ENCODE results near the gene RABGAP1L.

Gene RABGAP1L

DNA sequence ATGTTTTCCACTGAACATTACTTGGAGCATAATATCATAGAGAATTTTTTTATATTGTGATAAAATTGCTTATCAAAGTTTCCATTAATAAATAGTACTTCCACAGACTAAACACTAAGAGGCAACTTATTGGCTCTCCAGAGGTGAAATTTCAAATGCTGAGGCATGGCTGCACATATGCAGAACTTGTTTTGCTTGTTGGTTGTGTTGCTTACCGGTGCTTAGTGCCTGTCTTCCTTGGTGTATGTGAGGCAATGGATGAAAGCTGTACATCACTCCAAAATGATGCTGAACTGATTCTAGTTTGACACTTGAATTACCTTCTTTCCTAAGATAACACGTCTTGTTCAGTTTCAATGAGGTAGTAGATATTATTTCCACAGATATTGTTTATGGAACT is 258.6 kb downstream of the RABGAP1L start:
- H2AFZ ChIP-seq (ENCODE audit: low read depth) = no peak overlapping the region
- no peaks in the 10 kb centered on the region for H3K27me3 ChIP-seq (ENCODE audit: insufficient read depth, low read depth)
- no peaks in the 10 kb centered on the region; the same call in 1 of the 2 replicates for H3K79me2 ChIP-seq (ENCODE audit: insufficient read depth, low read depth)
- H4K20me1 ChIP-seq (ENCODE audit: insufficient read depth) = no peaks in the 10 kb centered on the region
- no peaks in the 10 kb centered on the region for H3K4me1 ChIP-seq (ENCODE audit: low read depth, poor library complexity, severe bottlenecking)
- no peak overlapping the region for H3K27ac ChIP-seq
- no peaks in the 10 kb centered on the region for H3K36me3 ChIP-seq (ENCODE audit: insufficient read depth)
- H3K4me3 ChIP-seq (IDR thresholded peaks at IDR 0.05; ENCODE audit: insufficient read depth, low read depth, low read length) = no peak overlapping the region
- TF ChIP-seq, protein P1, sequence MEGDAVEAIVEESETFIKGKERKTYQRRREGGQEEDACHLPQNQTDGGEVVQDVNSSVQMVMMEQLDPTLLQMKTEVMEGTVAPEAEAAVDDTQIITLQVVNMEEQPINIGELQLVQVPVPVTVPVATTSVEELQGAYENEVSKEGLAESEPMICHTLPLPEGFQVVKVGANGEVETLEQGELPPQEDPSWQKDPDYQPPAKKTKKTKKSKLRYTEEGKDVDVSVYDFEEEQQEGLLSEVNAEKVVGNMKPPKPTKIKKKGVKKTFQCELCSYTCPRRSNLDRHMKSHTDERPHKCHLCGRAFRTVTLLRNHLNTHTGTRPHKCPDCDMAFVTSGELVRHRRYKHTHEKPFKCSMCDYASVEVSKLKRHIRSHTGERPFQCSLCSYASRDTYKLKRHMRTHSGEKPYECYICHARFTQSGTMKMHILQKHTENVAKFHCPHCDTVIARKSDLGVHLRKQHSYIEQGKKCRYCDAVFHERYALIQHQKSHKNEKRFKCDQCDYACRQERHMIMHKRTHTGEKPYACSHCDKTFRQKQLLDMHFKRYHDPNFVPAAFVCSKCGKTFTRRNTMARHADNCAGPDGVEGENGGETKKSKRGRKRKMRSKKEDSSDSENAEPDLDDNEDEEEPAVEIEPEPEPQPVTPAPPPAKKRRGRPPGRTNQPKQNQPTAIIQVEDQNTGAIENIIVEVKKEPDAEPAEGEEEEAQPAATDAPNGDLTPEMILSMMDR (conservative IDR thresholded peaks at IDR 0.05; ENCODE audit: low read depth, low read length) = no peak
- H3K4me2 ChIP-seq = no peak overlapping the region
- no peak overlapping the region for H3K9ac ChIP-seq

DNA sequence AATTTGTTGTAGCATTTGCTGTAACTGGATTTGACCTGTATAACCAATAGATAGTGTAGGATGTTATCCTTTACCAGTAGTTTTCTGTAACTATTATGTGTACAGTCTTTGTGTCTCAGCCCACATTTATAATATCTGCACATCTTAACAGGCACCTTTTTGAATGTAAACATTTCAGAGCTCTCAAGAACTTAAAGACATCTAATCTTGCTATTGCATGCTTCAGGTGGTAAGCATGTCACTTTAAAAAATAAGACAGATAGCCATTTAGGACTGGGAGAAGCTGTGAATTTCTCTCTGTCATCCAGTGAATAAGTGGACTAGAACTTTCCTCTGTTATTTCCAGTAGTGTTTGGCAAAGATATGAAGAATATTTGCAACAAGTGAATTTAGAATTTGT is 265.8 kb downstream of the RABGAP1L start:
- H4K20me1 ChIP-seq (ENCODE audit: insufficient read depth) = no peaks in the 10 kb centered on the region
- no peaks in the 10 kb centered on the region for H3K4me1 ChIP-seq (ENCODE audit: low read depth, poor library complexity, severe bottlenecking)
- no peaks in the 10 kb centered on the region for H3K79me2 ChIP-seq (ENCODE audit: insufficient read depth, low read depth)
- no peaks in the 10 kb centered on the region for H3K27me3 ChIP-seq (ENCODE audit: insufficient read depth, low read depth)
- TF ChIP-seq, protein P1 (conservative IDR thresholded peaks at IDR 0.05; ENCODE audit: low read depth, low read length) = no peak
- no peak overlapping the region for H3K27ac ChIP-seq
- H2AFZ ChIP-seq (ENCODE audit: low read depth) = no peak overlapping the region
- H3K4me3 ChIP-seq (IDR thresholded peaks at IDR 0.05; ENCODE audit: insufficient read depth, low read depth, low read length) = no peak overlapping the region
- no peaks in the 10 kb centered on the region for H3K36me3 ChIP-seq (ENCODE audit: insufficient read depth)
- H3K4me2 ChIP-seq = no peak overlapping the region
- H3K9ac ChIP-seq = no peak overlapping the region

DNA sequence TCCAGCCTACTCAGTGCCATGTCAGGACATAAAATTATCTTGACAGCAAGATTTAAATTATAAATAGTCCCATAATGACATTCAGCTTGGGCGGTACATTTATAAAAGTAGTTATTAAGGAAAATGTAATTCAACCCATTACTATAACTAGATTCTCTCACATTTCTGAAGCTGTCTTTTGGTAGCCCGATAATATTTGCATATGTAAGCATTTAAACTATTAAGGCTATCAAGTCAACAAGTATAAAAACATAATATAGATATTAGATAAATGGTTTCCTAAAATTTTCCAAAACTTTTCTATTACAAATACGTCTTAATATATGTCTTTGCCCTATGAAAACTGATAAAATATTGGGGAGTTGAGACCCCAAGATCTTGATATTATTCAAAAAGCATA is 266.8 kb downstream of the RABGAP1L start:
- TF ChIP-seq, protein P1 (conservative IDR thresholded peaks at IDR 0.05; ENCODE audit: low read depth, low read length) = no peak
- H4K20me1 ChIP-seq (ENCODE audit: insufficient read depth) = no peaks in the 10 kb centered on the region
- no peak overlapping the region for H2AFZ ChIP-seq (ENCODE audit: low read depth)
- H3K27ac ChIP-seq = no peak overlapping the region
- H3K4me3 ChIP-seq (IDR thresholded peaks at IDR 0.05; ENCODE audit: insufficient read depth, low read depth, low read length) = no peak overlapping the region
- H3K4me2 ChIP-seq = no peak overlapping the region
- no peak overlapping the region for H3K9ac ChIP-seq
- H3K4me1 ChIP-seq (ENCODE audit: low read depth, poor library complexity, severe bottlenecking) = no peaks in the 10 kb centered on the region
- H3K36me3 ChIP-seq (ENCODE audit: insufficient read depth) = no peaks in the 10 kb centered on the region
- H3K27me3 ChIP-seq (ENCODE audit: insufficient read depth, low read depth) = no peaks in the 10 kb centered on the region
- H3K79me2 ChIP-seq (ENCODE audit: insufficient read depth, low read depth) = no peaks in the 10 kb centered on the region

DNA sequence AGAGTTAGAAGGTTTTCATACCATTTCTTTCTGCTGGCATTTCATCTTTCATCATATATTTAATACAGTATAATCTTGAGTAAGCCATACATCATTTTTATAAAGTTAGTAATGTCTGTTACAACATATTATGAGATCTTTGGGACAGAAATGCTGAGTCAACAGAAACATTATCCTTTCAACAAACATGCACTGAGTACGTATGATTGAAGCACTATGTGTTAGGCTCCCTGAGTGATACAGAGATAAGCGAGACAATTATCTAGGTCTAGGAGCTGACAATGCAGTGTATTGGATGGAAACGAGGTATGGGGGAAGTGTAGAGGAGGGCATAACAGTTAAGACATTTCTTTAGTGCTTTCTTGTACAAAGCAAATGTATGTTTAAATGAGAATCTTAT is 268.7 kb downstream of the RABGAP1L start:
- no peaks in the 10 kb centered on the region for H3K27me3 ChIP-seq (ENCODE audit: insufficient read depth, low read depth)
- no peaks in the 10 kb centered on the region for H3K4me1 ChIP-seq (ENCODE audit: low read depth, poor library complexity, severe bottlenecking)
- H2AFZ ChIP-seq (ENCODE audit: low read depth) = no peak overlapping the region
- H3K27ac ChIP-seq = no peak overlapping the region
- no peak overlapping the region for H3K9ac ChIP-seq
- H3K36me3 ChIP-seq (ENCODE audit: insufficient read depth) = no peaks in the 10 kb centered on the region
- no peak overlapping the region for H3K4me3 ChIP-seq (IDR thresholded peaks at IDR 0.05; ENCODE audit: insufficient read depth, low read depth, low read length)
- no peaks in the 10 kb centered on the region for H4K20me1 ChIP-seq (ENCODE audit: insufficient read depth)
- no peaks in the 10 kb centered on the region for H3K79me2 ChIP-seq (ENCODE audit: insufficient read depth, low read depth)
- no peak overlapping the region for H3K4me2 ChIP-seq
- TF ChIP-seq, protein P1 (conservative IDR thresholded peaks at IDR 0.05; ENCODE audit: low read depth, low read length) = no peak
